K562 (cell line): Measurements from ENCODE around the gene COL26A1.

Source experiments
- CREM ChIP-seq: IDR thresholded peaks from 2 replicates; pipeline ENCODE4 v1.6.1; 2014; ENCODE audit warnings: antibody characterized with exemption, low read depth
- MXI1 ChIP-seq: IDR thresholded peaks from 2 replicates; pipeline ENCODE4 v1.6.1; 2011; ENCODE audit warnings: low read depth, mild to moderate bottlenecking, improper control_type of control experiment, low read length
- NR3C1 ChIP-seq: sonication (generic); formaldehyde crosslinking; IDR thresholded peaks from 2 replicates; pipeline ENCODE4 v1.8.1; 2022; ENCODE audit warnings: missing genetic modification reagents
- POLR2A ChIP-seq: fragments of 450-650 bp; conservative IDR thresholded peaks from 2 replicates; pipeline ENCODE4 v1.6.1; 2016
- POLR2AphosphoS5 ChIP-seq: IDR thresholded peaks from 2 replicates; pipeline ENCODE4 v1.6.1; 2011; ENCODE audit warnings: mild to moderate bottlenecking, low read depth, low read length, moderate library complexity; ENCODE audit not compliant: control insufficient read depth, insufficient read depth
- YY1 ChIP-seq, 3 experiments: IDR thresholded peaks; 2 replicates each; pipeline ENCODE4 v1.6.1; 2011; ENCODE audit warnings: low read length in 2 of 3, mild to moderate bottlenecking in 2 of 3, moderate library complexity in 2 of 3, borderline replicate concordance in 1 of 3, control low read depth in 1 of 3, low read depth in 1 of 3; ENCODE audit not compliant: insufficient read depth in 3 of 3, insufficient replicate concordance in 2 of 3, control insufficient read depth in 1 of 3, insufficient read length in 1 of 3; ENCODE audit errors: extremely low read depth in 1 of 3
- TF ChIP-seq, protein P1 (sequence below), 2 experiments: IDR thresholded peaks; 2 replicates each; pipeline ENCODE4 v1.6.1; 2012; ENCODE audit warnings: improper control_type of control experiment in 2 of 2, low read depth in 2 of 2, low read length in 2 of 2, borderline replicate concordance in 1 of 2

DNA sequence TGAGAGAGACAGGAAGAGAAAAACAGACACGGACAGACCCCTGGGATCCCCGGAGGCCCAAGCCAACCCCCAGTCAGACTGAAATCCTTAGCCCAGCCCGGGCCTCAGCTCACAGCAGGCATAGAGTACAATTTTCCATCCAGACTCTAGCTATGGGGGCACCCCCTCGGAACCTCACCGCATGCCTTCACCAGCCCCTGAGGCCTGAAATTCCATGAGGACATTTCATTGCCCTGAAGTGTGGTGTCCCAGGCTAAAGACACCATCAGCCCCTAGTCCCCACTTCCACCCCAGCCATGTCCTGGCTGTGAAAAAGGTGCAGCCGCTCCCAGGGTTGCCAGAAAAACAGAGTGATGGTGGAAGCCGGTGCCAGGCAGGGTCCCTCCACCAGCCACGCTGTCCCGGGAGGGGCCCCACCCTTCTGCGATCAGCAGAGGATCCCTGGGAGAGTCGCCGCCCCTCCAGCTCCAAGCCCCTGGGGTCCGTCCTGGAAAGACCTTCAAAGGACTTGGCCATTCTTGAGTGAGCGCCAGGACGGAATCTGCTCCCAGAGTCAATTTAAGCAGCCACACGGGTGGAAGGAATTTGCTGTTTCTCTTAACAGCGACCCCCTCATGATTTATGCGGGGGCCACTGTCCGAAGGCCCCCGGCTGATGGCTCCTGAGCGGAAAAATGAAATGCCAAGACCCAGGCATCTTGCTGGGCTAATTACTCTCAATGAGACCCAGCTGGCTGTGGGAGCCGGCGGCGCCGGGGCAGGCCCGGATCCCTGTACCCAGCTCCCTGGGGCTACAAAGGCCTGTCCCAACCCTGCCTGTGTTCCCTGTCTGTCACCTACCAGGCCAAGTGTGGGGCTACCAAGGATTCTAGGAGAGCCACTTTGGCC, 243.2 kb downstream of the COL26A1 start:
- TF ChIP-seq MXI1 (no peak), POLR2AphosphoS5 (no peak), CREM (no peak), POLR2A (no peak), NR3C1 (CRISPR knock-in tag) (no peak), YY1 (IDR thresholded peaks at IDR 0.05; ENCODE audit: borderline replicate concordance in 1 of 3, control insufficient read depth in 1 of 3, extremely low read depth in 1 of 3, insufficient read depth in 3 of 3, insufficient read length in 1 of 3, insufficient replicate concordance in 2 of 3, low read depth in 1 of 3, low read length in 2 of 3) (no peak)
- TF ChIP-seq, protein P1, sequence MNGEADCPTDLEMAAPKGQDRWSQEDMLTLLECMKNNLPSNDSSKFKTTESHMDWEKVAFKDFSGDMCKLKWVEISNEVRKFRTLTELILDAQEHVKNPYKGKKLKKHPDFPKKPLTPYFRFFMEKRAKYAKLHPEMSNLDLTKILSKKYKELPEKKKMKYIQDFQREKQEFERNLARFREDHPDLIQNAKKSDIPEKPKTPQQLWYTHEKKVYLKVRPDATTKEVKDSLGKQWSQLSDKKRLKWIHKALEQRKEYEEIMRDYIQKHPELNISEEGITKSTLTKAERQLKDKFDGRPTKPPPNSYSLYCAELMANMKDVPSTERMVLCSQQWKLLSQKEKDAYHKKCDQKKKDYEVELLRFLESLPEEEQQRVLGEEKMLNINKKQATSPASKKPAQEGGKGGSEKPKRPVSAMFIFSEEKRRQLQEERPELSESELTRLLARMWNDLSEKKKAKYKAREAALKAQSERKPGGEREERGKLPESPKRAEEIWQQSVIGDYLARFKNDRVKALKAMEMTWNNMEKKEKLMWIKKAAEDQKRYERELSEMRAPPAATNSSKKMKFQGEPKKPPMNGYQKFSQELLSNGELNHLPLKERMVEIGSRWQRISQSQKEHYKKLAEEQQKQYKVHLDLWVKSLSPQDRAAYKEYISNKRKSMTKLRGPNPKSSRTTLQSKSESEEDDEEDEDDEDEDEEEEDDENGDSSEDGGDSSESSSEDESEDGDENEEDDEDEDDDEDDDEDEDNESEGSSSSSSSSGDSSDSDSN (IDR thresholded peaks at IDR 0.05; ENCODE audit: borderline replicate concordance in 1 of 2, low read depth in 2 of 2, low read length in 2 of 2), result no peak
